ENCODE results near the gene UST. TPM values are rescaled to one million over a fixed set of nuclear protein-coding genes. Genes with fewer than 3 reads are reported as not detected.

Gene UST
- polyA plus RNA-seq, 1 donor: 11.5 TPM

DNA sequence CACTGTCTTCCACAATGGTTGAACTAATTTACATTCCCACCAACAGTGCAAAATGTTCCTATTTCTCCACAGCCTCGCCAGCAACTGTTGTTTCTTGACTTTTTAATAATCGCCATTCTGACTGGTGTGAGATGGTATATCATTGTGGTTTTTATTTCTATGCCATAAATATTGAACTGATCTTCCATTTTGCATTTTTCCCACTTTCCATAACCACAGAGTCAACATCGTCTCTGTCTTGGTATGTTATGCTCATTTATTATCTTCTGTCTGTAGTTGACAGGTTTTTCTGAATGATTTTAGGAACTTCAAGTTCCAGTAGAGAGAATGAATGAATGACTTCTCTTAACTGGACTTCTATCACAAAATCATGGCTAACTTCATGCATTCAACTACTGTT, 259.8 kb downstream of the UST start:
- DNase-seq: no peak

- no peak for DNase-seq
Measured at GRCh38 chr6:149007846-149008245, 261.0 kb downstream of the UST start.

DNA sequence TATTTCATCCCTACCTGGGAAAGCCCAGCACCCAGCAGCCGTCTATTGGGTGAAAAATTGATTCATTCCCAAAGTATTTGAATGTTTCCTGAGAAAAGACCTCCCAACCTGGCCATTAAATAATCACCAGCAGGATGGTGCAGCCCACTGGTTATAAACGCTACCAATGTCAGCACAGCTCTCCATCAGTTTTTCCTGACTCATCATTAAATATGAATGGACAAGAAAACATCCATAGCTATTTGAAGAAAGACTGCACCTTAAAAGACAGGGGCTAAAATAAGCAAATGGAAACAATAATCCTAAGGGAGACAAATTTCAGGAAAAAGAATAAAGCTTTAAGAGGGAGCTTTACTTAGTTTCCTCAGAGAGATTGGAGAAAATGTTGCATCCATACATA, 261.9 kb downstream of the UST start:
- DNase-seq: no peak

GRCh38 chr6:149012040-149012545, 265.3 kb downstream of the UST start:
- DNase-seq: no peak

- no peak for DNase-seq
Measured at GRCh38 chr6:149013586-149014344, 266.9 kb downstream of the UST start.

GRCh38 chr6:149014631-149015534, 268.1 kb downstream of the UST start:
- no peak for DNase-seq

DNA sequence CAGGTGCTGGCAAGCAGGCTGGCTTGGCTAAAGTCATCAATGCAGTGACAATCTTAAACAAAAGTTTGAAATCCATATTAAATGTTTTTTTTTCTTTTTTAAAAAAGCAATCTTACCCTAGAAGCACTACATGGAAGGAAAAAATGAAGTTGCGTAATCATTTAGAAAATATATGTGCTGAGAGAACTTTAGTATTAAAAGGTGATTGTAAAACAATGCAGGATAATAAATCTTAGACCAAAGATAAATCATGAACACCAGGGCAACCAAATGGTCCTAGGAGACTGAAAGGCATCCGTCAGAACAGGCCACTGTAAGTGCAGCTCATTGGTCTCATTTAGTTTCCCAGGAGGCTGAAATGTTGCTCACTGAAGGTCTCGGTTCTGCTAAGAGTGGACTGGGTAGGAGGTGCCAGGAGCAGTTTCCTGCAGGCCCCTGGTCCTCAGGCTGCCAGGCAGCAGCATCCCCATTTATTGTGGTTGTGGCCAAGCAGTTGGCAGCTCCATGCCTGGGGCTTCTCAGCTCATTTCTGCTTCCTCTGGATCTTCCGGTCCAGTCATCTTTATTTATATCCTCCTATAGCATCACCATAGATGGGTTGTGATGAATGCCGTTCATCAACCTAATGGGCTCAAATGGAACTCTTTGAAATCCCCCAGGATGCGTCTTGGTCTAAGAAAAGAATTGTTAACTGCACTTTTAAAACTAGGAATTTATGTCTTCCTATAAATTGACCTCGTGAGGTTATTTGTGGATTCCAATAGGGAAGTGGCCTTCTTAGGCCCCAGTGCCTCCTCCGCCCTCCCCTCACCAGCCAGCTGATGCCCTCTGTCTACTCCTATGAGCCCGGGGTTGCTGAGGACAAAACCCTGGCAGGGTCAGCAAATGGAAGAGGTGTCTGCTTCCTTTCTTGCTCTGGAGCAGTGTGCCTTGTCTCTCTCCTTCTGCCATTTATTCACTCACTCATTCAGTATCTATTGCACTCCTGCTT, 269.0 kb downstream of the UST start:
- no peak for DNase-seq

- DNase-seq: no peak
Measured at GRCh38 chr6:149016716-149017115, 269.9 kb downstream of the UST start.

- no peak for DNase-seq
Measured at GRCh38 chr6:149020319-149020718, 273.5 kb downstream of the UST start.

- DNase-seq: no peak
Measured at GRCh38 chr6:149024361-149024760, 277.5 kb downstream of the UST start.

DNA sequence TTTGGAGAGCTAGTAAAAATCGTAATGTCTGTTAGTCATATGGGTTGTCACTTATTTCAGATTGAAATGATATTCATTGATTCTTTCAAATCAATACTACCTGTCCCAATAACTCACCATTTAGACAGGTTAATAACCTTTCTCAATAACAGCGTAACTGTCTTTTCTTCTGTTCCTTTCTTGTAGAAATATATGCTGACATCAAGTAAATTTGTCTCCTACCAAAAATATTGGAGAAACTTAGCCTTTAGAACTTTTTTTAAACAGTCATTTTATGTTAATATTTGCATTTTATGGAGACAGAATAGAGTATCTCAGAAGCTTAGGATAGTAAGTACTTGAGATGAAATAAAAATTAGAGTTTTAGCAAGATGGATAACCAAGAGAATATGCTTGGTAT, 278.2 kb downstream of the UST start:
- DNase-seq: no peak

DNA sequence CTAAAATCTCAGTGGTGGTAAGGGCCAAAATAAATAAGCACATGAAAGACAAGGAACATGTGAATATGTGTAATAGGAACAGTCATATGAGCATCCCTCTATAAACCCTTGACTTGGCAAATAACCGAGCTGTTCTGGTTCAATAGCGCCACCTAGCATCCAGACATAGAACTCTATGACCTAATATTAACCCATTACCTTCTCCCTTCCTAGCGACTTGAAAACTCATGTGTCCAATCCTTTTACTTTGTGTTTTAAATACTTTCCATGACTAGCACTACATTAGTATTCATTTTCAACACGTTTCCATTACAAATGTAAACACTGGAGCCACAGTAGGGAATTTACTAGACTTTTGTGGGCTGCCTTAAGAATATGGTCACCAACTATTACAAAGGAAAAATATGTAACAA, 279.7 kb downstream of the UST start:
- DNase-seq: no peak

- DNase-seq: no peak
Measured at GRCh38 chr6:149027484-149027883, 280.7 kb downstream of the UST start.

GRCh38 chr6:149028767-149029405, 282.1 kb downstream of the UST start:
- peak; percentile 89 for DNase-seq

DNA sequence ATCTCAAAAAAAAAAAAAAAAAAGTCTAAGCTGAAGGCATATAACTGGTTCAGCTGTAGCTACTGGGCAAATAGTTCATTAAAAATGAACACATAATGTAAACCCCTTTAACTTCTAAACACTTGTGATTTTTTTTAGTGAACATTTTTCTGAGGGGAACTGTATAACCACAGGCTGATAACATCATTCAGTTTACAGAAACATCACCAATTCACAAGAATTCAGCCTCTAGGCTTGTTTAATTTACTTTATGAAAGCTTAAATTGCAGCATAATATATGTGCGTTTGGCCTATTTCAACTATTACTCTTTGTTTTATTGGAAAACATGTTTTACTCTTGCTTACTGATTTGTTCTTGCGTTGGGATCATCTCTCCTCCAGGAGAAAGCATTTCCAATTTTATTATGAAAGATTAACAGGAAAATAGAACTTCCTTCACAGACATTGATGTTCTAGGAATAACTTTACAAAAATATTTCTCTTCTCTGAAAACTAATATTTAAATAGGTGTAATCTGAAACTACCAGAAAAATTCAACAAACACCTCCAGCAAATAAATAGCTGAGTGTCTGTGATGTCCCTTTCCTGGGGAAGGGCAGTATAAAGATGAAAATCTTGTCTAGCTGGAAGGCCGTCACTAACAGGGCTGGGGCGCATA, 284.5 kb downstream of the UST start:
- DNase-seq: no peak

- DNase-seq: no peak
Measured at GRCh38 chr6:149031859-149032598, 285.2 kb downstream of the UST start.

- DNase-seq: no peak
Measured at GRCh38 chr6:149032599-149033405, 286.0 kb downstream of the UST start.

DNA sequence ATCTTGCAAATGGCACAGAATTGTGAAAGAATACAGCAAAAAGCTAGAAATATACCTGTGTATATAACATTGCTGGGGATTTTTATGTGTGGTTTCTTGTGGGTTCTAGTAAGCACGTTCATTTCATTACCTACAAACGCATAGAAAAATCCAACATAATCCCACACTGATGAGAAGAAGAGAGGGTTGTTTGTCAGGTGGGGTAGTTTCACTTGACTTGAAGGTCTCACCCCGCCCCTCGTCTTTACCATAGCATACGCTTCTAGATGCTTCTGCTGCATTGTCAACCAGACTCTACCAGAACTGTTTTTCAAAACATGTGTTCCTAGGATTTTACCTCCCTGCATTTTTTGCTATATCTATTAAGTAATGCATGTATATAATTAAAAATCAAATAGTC, 286.6 kb downstream of the UST start:
- DNase-seq: no peak

DNA sequence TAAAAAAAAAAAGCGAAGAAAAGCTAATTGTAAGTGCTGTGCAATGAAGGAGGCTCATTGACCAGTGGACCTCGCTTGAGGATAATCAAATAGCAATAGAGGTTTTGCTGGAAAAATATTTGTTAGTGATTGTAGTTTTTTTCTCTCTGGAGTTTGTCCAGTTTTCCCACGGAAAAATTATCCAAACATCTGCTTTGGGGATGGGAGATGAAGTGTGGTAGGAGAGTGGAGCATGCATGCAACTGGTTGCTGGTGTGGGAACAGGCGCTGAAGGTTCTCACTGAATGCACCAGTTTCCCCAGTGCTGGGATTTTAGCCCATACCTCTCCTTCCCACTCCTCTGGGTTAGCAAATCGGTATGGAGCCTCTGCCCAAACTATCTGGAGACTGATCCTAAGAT, 288.9 kb downstream of the UST start:
- DNase-seq: no peak
